ENCODE measurements around the gene CDC45. TPM values are rescaled to one million over a fixed set of nuclear protein-coding genes. Genes with fewer than 3 reads are reported as not detected.

The CDC45 gene
- total RNA-seq, 2 experiments from 2014 or later, result 90.2 to 94.3 TPM

DNA sequence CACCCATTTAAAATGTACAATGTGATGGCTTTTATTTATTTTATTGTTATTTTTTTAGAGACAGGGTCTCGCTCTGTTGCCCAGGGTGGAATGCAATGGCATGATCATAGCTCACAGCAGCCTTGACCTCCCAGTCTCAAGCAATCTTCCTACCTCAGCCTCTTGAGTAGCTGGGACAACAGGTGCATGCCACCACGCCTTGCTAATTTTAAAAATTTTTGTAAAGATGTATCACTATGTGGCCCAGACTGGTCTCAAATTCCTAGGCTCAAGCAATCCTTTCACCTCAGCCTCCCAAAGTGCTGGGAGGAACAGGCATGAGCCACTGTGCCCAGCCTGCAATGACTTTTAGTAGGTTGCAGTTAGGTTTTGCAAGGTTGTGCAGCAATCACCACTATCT lies 30.2 kb downstream of the CDC45 start:
- ChIA-PET POLR2A (interaction anchor here (0.7 kb wide), 1 partner anchor 365 kb away, joined by 3 read pairs; the partner anchor contains the start of gene ESS2), CTCF (interaction anchor here (1.5 kb wide), 1 partner anchor 120 kb away, joined by 6 read pairs; no protein-coding TSS in a partner anchor)
- H3K4me1 Mint-ChIP-seq (ENCODE audit: low read depth), result peaks cover 22% of the 10 kb centered on the region
- H3K4me3 Mint-ChIP-seq, result no peak overlapping the region
- DNase-seq, result no peak
- ATAC-seq, result no peak
- H3K9me3 Mint-ChIP-seq (ENCODE audit: insufficient read depth), result no peaks in the 10 kb centered on the region
- no peak overlapping the region for H3K27ac Mint-ChIP-seq
- H3K36me3 Mint-ChIP-seq (ENCODE audit: low read depth), result peaks cover 75% of the 10 kb centered on the region
- H3K27me3 Mint-ChIP-seq (ENCODE audit: low read depth), result no peaks in the 10 kb centered on the region

DNA sequence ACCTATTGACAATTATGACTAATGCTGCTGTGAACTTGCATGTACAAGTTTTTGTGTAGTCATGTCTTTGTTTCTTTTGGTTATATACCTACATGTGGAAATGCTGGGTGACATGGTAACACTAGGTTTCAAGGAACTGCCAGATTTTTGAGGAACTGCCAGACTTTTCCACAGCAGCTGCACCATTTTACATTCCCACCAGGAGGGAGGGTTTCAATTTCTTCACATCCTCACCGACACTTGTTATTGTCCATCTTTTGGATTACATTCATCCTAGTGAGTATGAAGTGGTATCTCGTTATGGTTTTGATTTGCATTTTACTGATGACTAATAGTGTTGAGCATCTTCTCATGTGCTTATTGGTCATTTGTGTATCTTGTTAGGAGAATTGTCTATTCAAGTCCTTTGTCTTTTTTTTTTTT lies 31.2 kb downstream of the CDC45 start:
- no peaks in the 10 kb centered on the region for H3K9me3 Mint-ChIP-seq (ENCODE audit: insufficient read depth)
- H3K36me3 Mint-ChIP-seq (ENCODE audit: low read depth), result peaks cover 76% of the 10 kb centered on the region

DNA sequence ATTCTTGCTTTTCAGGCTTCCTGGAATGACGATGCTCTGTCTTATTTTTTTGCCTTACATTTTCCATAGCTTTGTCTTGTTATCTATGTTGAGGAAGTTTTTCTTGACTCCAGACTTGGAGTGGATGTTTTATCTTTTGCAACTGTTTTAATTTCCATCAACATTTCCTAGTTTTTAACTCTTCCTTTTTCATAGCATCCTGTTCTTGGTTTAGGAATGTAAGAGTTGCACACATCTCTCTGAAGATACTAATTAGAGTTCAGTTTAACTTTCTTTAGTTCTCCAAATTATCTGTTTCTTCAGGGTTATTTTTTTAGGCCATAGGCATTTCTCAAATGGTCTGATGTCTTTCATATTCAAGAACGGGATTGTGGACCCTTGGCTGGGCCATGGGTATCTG lies 34.1 kb downstream of the CDC45 start:
- DNase-seq, result no peak
- H3K9me3 Mint-ChIP-seq (ENCODE audit: insufficient read depth), result no peaks in the 10 kb centered on the region
- CTCF ChIA-PET, result no interaction called here
- no peak overlapping the region for H3K27ac Mint-ChIP-seq
- peaks cover 70% of the 10 kb centered on the region for H3K36me3 Mint-ChIP-seq (ENCODE audit: low read depth)
- no peak for ATAC-seq
- H3K4me1 Mint-ChIP-seq (ENCODE audit: low read depth), result peaks cover 7% of the 10 kb centered on the region
- H3K4me3 Mint-ChIP-seq, result no peak overlapping the region
- H3K27me3 Mint-ChIP-seq (ENCODE audit: low read depth), result no peaks in the 10 kb centered on the region
- POLR2A ChIA-PET, result no interaction called here

More for the DNA sequence above, 31.2 kb downstream of the CDC45 start:
- H3K27ac Mint-ChIP-seq, result no peak overlapping the region
- no peak overlapping the region for H3K4me3 Mint-ChIP-seq
- H3K4me1 Mint-ChIP-seq (ENCODE audit: low read depth), result peaks cover 12% of the 10 kb centered on the region
- no peak for DNase-seq
- POLR2A ChIA-PET, result no interaction called here
- CTCF ChIA-PET, result no interaction called here
- no peaks in the 10 kb centered on the region for H3K27me3 Mint-ChIP-seq (ENCODE audit: low read depth)
- no peak for ATAC-seq

- no peaks in the 10 kb centered on the region for H3K27me3 Mint-ChIP-seq (ENCODE audit: low read depth)
- DNase-seq, result no peak
- peaks cover 7% of the 10 kb centered on the region for H3K4me1 Mint-ChIP-seq (ENCODE audit: low read depth)
- H3K9me3 Mint-ChIP-seq (ENCODE audit: insufficient read depth), result no peaks in the 10 kb centered on the region
- H3K27ac Mint-ChIP-seq, result no peak overlapping the region
- H3K4me3 Mint-ChIP-seq, result no peak overlapping the region
- POLR2A ChIA-PET, result no interaction called here
- no peak for ATAC-seq
- CTCF ChIA-PET, result no interaction called here
- H3K36me3 Mint-ChIP-seq (ENCODE audit: low read depth), result peaks cover 60% of the 10 kb centered on the region
Observed at GRCh38 chr22:19514831-19515565, 35.3 kb downstream of the CDC45 start.

DNA sequence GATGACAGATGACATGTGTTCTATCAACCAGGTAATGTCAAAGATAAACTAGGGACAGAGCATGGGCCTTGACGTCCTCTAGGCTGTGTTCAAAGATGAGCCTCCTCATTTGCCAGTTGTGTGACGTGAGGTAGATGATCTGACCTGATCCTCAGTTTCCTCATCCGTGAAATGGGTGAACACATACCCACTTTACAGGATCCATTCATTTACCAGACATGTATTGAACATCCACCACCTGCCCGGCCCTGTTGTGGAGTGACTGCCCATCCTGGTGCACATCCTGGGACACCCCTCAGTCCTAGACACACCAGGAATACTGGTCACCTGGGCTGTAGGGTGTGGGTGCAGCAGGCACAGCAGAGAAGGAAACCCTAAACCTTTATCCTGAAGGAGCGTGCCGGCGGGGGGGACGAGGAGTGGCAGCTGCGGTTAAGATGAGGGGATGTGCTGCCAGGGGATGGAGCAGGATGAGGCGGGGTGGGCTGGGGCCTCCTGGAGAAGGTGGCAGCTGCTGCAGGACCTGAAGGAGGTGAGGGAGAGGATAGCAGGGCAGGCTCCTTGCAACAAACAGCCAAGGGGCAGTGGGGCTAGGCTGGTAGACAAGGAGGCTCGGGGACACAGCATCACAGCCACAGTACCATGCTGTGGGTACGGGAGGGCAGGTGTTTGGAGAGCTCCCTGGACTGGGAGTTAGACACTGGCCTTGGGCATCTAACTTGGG lies 36.1 kb downstream of the CDC45 start:
- no peak overlapping the region for H3K4me3 Mint-ChIP-seq
- CTCF ChIA-PET, result no interaction called here
- no peaks in the 10 kb centered on the region for H3K27me3 Mint-ChIP-seq (ENCODE audit: low read depth)
- DNase-seq (no peak), ATAC-seq (no peak)
- H3K9me3 Mint-ChIP-seq (ENCODE audit: insufficient read depth), result no peaks in the 10 kb centered on the region
- POLR2A ChIA-PET, result interaction anchor here (0.6 kb wide), 1 partner anchor 82 kb away, joined by 3 read pairs; no protein-coding TSS in a partner anchor
- no peak overlapping the region for H3K27ac Mint-ChIP-seq
- H3K36me3 Mint-ChIP-seq (ENCODE audit: low read depth), result peaks cover 61% of the 10 kb centered on the region
- H3K4me1 Mint-ChIP-seq (ENCODE audit: low read depth), result peaks cover 7% of the 10 kb centered on the region

DNA sequence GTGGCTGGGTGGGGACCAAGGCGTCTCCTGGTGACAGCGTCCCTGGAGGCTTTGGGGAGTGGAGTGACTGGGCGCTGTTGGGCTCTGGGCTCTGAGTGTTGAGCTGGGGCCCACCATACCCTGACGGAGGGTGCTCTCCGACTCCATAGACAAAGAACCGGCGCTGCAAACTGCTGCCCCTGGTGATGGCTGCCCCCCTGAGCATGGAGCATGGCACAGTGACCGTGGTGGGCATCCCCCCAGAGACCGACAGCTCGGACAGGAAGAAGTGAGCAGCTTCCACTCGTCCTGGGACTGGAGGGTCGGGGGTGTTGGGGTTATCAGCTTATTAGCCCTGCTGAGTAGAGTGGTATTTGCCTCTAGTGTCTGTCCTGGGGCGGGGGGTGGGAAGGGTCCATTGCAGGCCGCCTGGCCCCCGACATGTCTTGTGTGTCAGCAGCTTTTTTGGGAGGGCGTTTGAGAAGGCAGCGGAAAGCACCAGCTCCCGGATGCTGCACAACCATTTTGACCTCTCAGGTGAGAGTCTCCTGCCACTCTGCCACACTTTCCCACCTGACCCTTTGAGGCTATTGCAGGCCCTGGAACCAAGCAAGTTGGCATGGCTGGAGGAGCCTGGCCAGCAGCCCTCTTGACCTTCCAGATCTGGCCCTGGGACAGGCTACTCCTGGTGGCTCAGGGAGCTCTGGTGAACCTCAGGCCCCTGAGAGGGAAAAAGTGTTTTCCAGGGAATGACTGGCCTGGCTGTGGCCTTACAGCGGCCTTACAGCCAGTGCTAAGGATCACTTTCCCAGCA lies 36.9 kb downstream of the CDC45 start:
- H3K27me3 Mint-ChIP-seq (ENCODE audit: low read depth), result no peaks in the 10 kb centered on the region
- ATAC-seq (no peak), DNase-seq (no peak)
- no peak overlapping the region for H3K4me3 Mint-ChIP-seq
- ChIA-PET POLR2A (interaction anchor here (0.6 to 1.3 kb wide), 2 partner anchors 13 to 83 kb away, joined by 3 to 4 read pairs; no protein-coding TSS in a partner anchor), CTCF (no interaction called here)
- H3K36me3 Mint-ChIP-seq (ENCODE audit: low read depth), result peaks cover 56% of the 10 kb centered on the region
- no peaks in the 10 kb centered on the region for H3K9me3 Mint-ChIP-seq (ENCODE audit: insufficient read depth)
- H3K4me1 Mint-ChIP-seq (ENCODE audit: low read depth), result peaks cover 7% of the 10 kb centered on the region
- H3K27ac Mint-ChIP-seq, result no peak overlapping the region

DNA sequence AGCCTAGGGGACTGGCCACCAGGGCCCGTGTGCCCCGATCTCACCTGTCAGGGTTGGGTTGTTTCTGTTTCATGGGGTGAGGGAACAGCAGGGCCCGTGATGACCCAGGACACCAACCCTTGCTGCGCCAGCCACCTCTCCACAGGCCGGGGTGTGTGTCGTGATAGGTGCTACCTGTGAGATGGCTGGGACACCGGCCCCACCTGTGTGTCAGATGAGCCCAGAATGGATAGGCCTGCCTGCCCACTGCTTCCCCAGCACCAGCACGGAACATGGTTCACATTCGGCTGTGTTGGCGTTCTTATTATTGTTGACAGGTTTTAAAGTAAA lies 37.4 kb downstream of the CDC45 start:
- H3K36me3 Mint-ChIP-seq (ENCODE audit: low read depth), result peaks cover 56% of the 10 kb centered on the region
- CTCF ChIA-PET, result no interaction called here
- ATAC-seq (no peak), DNase-seq (no peak)
- no peaks in the 10 kb centered on the region for H3K9me3 Mint-ChIP-seq (ENCODE audit: insufficient read depth)
- no peak overlapping the region for H3K4me3 Mint-ChIP-seq
- no peaks in the 10 kb centered on the region for H3K27me3 Mint-ChIP-seq (ENCODE audit: low read depth)
- peaks cover 7% of the 10 kb centered on the region for H3K4me1 Mint-ChIP-seq (ENCODE audit: low read depth)
- H3K27ac Mint-ChIP-seq, result no peak overlapping the region
- POLR2A ChIA-PET, result interaction anchor here (1.3 kb wide), 1 partner anchor 12 kb away, joined by 4 read pairs; no protein-coding TSS in a partner anchor

- Mint-ChIP-seq H3K4me3 (no peak overlapping the region), H3K27me3 (ENCODE audit: low read depth) (peaks cover 4% of the 10 kb centered on the region), H3K9me3 (ENCODE audit: insufficient read depth) (no peaks in the 10 kb centered on the region), H3K27ac (no peak overlapping the region), H3K36me3 (ENCODE audit: low read depth) (peaks cover 48% of the 10 kb centered on the region), H3K4me1 (ENCODE audit: low read depth) (peaks cover 11% of the 10 kb centered on the region)
- POLR2A ChIA-PET, result interaction anchor here (1.3 kb wide), 1 partner anchor 12 kb away, joined by 4 read pairs; no protein-coding TSS in a partner anchor
- CTCF ChIA-PET, result no interaction called here
- ATAC-seq, result no peak
- no peak for DNase-seq
Observed at GRCh38 chr22:19517919-19518611, 38.3 kb downstream of the CDC45 start.

GRCh38 chr22:19518635-19519034 lies 38.9 kb downstream of the CDC45 start:
- ATAC-seq (no peak), DNase-seq (no peak)
- Mint-ChIP-seq H3K27me3 (ENCODE audit: low read depth) (peaks cover 7% of the 10 kb centered on the region), H3K27ac (no peak overlapping the region), H3K4me1 (ENCODE audit: low read depth) (peaks cover 13% of the 10 kb centered on the region), H3K9me3 (ENCODE audit: insufficient read depth) (no peaks in the 10 kb centered on the region), H3K36me3 (ENCODE audit: low read depth) (peaks cover 42% of the 10 kb centered on the region), H3K4me3 (no peak overlapping the region)
- POLR2A ChIA-PET, result no interaction called here
- CTCF ChIA-PET, result no interaction called here

- no peak for DNase-seq
- ATAC-seq, result no peak
- CTCF ChIA-PET, result no interaction called here
- Mint-ChIP-seq H3K4me3 (no peak overlapping the region), H3K36me3 (ENCODE audit: low read depth) (peaks cover 37% of the 10 kb centered on the region), H3K4me1 (ENCODE audit: low read depth) (peaks cover 17% of the 10 kb centered on the region), H3K9me3 (ENCODE audit: insufficient read depth) (no peaks in the 10 kb centered on the region), H3K27ac (no peak overlapping the region), H3K27me3 (ENCODE audit: low read depth) (peaks cover 11% of the 10 kb centered on the region)
- POLR2A ChIA-PET, result no interaction called here
Observed at GRCh38 chr22:19519041-19519926, 39.6 kb downstream of the CDC45 start.

DNA sequence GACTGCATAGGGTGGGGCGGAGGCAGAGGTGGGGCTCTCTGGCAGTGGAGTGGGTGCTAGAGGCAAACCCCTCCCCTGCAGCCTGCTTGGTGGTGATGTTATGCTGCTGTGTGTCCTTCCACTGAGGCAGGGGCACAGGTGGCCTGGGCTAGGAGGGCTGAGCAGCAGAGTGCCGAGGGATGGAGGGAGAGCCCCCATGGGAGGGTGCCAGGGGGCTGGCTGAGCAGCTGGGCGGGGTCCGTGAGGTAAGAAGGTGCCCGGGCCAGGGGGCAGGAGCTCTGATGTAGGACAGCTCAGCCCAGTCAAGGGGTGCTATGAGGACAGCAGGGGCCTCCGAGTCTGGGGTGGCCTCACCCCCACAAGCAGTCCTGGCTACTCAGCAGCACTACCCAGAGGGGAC lies 40.3 kb downstream of the CDC45 start:
- no peak overlapping the region for H3K4me3 Mint-ChIP-seq
- H3K27me3 Mint-ChIP-seq (ENCODE audit: low read depth), result peaks cover 16% of the 10 kb centered on the region
- DNase-seq, result no peak
- no peaks in the 10 kb centered on the region for H3K9me3 Mint-ChIP-seq (ENCODE audit: insufficient read depth)
- no peak for ATAC-seq
- H3K27ac Mint-ChIP-seq, result no peak overlapping the region
- peaks cover 16% of the 10 kb centered on the region for H3K4me1 Mint-ChIP-seq (ENCODE audit: low read depth)
- peaks cover 32% of the 10 kb centered on the region for H3K36me3 Mint-ChIP-seq (ENCODE audit: low read depth)
- ChIA-PET CTCF (no interaction called here), POLR2A (no interaction called here)

Measured in activated CD8-positive, alpha-beta T cell treated with anti-CD3 and anti-CD28 coated beads, Interleukin-2, amount 10 ng/mL, durations not matched to agents 7 days and 5 days (primary cell).